GM12873 (cell line): ENCODE results near the gene FOXRED2.

ENCODE experiments used
- TF ChIP-seq, protein P1 (sequence below): IDR thresholded peaks from 2 replicates; pipeline ENCODE4 v1.5.1; 2012; ENCODE audit warnings: low read depth, mild to moderate bottlenecking, moderate library complexity, low read length, control low read depth; ENCODE audit not compliant: insufficient read depth; ENCODE audit errors: missing control alignments

Gene FOXRED2

DNA sequence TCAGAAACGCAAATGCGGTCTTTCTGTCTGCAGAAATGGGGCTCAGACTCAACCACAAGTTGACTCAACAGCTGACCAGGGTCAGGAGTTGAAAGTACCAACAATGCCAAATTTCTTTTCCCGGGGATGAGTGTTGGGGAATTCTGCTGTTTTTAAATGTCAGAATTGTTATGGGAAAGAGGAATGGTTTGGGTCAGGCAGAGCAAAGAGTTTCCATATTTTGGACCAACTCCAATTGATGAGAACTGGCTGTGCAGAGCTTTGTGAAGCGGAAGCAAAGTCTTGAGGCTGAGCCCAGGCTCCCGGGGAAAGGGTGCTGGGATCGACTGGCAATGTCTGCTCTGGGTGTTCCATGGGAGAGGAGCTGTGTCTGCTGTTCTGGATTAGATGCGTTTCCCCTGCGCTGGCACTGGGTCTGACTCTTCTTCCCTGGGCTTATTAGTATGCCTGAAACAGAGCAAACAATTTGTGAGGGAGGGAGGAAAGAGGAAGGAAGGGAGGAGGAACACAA is 61.6 kb downstream of the FOXRED2 start:
- TF ChIP-seq, protein P1, sequence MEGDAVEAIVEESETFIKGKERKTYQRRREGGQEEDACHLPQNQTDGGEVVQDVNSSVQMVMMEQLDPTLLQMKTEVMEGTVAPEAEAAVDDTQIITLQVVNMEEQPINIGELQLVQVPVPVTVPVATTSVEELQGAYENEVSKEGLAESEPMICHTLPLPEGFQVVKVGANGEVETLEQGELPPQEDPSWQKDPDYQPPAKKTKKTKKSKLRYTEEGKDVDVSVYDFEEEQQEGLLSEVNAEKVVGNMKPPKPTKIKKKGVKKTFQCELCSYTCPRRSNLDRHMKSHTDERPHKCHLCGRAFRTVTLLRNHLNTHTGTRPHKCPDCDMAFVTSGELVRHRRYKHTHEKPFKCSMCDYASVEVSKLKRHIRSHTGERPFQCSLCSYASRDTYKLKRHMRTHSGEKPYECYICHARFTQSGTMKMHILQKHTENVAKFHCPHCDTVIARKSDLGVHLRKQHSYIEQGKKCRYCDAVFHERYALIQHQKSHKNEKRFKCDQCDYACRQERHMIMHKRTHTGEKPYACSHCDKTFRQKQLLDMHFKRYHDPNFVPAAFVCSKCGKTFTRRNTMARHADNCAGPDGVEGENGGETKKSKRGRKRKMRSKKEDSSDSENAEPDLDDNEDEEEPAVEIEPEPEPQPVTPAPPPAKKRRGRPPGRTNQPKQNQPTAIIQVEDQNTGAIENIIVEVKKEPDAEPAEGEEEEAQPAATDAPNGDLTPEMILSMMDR: no peak

DNA sequence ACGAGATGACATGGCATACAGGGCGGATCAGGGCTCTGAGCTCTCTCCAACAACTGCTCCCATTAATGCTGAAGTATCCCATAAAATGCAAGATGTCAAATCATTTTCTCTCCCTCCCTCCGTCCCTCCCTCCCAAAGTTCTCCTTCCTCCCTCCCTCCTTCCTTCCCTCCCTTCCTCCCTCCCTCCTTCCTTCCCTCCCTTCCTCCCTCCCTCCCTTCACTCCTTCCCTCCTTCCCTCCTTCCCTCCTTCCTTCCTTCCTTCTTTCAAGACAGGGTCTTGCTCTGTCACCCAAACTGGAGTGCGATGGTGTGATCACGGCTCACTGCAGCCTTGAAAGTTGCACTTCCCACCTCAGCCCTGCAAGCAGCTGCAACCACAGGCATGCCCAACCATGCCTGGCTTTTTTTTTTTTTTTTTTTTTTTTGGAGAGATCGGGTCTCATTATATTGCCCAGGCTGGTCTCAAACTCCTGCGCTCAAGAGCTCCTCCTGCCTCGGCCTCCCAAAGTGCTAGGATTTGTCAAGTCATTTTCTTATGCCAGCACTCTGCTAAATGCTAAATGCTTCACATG is 63.6 kb downstream of the FOXRED2 start:
- TF ChIP-seq, protein P1: no peak

DNA sequence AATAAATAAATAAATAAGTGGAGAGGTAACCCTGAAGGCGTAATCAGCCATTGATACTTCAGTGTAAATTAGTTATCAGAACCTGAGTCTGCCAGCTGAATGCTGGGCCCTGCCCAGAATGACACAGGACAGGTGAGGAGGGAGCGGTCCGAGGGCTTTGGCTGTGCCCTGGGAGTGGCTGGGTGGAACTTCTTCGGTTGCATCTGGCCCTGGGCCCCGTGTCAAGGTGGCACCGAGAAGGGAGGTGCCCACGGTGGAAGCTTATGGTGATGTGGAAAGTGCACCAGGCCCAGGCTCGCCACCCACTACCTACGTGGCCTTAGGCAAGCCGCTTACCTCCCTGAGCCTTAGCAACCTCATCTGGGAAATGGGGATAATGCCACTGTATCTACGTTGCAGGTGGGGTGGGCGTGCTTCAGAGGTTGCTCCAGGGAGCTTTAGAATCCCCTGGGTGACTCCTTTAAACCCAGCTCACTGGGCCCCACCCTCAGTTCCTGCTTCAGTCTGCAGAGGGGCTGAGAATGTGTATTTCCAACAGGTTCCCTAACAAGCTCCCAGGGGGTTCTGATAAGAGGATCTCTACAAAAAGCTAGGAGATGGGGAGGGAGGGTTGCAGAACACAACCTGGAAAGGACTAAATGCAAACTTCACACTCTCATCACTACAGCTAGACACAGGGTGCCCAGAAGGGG is 64.2 kb downstream of the FOXRED2 start:
- TF ChIP-seq, protein P1: no peak

DNA sequence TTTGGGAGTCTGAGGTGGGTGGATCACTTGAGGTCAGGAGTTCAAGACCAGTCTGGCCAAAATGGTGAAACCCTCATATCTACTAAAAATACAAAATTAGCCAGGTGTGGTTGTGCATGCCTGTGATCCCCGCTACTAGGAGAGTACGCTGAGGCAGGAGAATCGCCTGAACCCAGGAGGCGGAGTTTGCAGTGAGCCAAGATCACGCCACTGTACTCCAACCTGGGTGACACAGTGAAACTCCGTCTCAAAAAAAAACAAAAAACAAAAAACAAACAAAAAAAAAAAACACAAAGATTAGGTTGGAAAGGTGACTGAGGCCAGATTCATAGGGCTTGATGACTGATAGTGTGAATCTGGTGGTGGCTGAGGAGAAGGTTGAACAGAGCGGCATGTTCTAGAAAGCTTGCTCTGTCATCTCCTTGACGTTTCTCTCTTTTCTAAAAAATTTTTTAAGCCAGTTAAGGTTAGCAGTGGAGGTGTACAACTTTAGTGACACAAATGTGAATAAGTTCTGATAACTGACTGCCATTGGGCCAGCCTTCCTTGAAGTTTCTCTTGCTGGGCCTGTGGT is 66.3 kb downstream of the FOXRED2 start:
- TF ChIP-seq, protein P1: no peak

DNA sequence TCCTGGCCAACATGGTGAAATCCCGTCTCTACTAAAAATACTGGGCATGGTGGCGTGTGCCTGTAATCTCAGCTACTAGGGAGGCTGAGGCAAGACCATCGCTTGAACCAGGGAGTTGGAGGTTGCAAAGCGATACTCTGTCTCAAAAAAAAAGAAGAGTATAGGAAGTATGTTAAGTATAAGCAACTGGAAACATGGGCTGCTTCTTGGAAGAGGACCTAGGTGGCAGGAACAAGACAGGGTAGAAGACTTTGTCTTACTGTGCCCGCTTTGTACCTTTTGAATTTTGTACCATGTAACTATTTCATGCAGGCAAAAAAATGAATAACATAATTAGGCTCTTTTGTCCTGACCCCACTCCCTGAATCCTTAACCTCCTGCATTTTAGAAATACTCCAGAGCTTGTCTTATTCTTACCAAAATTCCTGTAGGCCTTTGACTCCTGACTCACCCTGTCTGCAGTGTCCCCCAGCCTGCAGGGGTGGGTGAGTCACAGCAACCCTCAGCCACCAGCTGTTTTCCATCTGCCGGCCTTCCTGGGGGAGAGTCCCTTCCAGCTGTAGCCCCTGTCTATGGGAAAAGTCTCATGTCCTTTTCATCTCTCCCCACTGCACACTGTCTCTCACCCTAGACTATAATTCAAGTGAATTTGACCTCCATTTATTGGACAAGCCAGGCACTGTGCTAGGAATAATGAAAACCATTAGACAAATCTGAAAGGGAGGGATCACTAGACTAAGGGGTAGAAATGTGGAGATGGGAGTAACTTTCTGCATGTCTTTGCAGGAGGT is 67.2 kb downstream of the FOXRED2 start:
- TF ChIP-seq, protein P1: no peak
